ENCODE data around the gene FOXL3. TPM values are rescaled to one million over a fixed set of nuclear protein-coding genes. Genes with fewer than 3 reads are reported as not detected.
"Not testable (repeated sequence)": the region's sequence is repeated elsewhere in the genome, so short reads cannot be mapped to it uniquely, and the experiment has no call there.

The FOXL3 gene
- total RNA-seq, 1 experiment from 2014 or later, result not detected

DNA sequence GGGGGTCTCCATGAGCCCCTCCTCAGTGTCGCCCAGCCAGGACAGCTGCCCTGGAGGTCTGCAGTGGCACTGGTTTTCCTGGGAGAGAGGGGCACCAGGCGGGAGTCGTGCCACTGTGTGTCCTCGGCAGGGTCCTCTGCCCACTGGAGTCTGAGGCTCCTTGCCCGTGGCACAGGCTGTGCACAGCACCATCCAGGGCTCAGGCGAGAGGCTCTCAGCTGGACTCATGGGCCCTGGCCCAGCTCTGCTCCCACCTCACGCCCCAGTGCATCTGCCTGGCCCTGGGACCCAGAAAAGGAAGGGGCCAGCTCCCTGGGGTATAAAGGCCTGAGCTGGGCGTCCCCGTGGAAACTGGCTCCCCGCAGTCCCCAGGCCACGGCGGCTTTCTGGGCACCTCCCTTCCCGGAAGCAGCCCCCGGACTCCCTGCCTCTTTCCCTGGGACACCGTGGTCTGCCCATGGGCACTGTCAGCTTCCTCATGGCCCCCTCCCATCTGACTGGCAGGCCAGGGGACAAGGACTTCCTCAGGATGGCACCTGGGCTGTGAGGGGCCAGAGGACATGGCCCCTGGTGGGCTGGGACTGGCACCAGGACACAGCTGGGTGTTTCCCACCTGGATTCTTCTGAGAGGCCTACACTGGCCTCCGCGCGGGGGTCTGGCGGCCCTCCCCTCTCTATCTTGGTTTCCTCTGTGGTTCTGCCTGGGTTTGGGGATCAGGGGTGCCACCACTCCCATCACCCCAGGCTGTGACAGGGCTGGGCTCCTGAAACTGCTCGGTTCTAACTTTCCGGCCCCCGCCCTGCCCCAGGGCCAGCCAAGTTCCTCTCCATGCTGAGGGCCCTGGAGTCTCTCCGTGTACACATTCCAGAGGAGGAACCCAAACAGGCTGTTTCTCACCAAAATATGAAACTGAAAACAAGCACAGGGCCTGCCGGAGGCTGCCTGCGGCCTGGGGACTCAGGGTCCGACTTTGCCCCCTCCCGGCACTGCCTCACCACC is 5.5 kb downstream of the FOXL3 start:
- DNase-seq (ENCODE audit: low spot score), result no peak
- no peaks in the 10 kb centered on the region for H3K4me1 ChIP-seq (ENCODE audit: insufficient read depth, low read length, poor library complexity, severe bottlenecking)
- no TSS peak for BruUV-seq (replicated peaks)
- POLR2A ChIA-PET (ENCODE audit: low non-redundant PET), result no interaction called here
- TF ChIP-seq CTCF (conservative IDR thresholded peaks at IDR 0.05; ENCODE audit: low read depth, low read length), result no peak
- no peak for TF ChIP-seq EZH2 (IDR thresholded peaks at IDR 0.05; ENCODE audit: borderline replicate concordance, low read depth, low read length, poor library complexity, severe bottlenecking)
- H3K27me3 ChIP-seq (replicated peaks; ENCODE audit: insufficient read depth, low read depth, low read length, poor library complexity), result peaks cover 46% of the 10 kb centered on the region
- no peak overlapping the region for H3K4me3 ChIP-seq (ENCODE audit: low read depth, low read length, poor library complexity, severe bottlenecking)
- CTCF ChIA-PET, result no interaction called here
- H3K27ac ChIP-seq (ENCODE audit: low read depth, low read length, poor library complexity, severe bottlenecking), result no peak overlapping the region
- H3K36me3 ChIP-seq (ENCODE audit: insufficient read depth, low read length, poor library complexity, severe bottlenecking), result no peaks in the 10 kb centered on the region
- intact Hi-C loops (cut with micrococcal nuclease; ENCODE audit: unreplicated experiment), result no loop called here
- H3K9me3 ChIP-seq (ENCODE audit: low read depth, low read length, poor library complexity, severe bottlenecking), result no peaks in the 10 kb centered on the region

- POLR2A ChIA-PET (ENCODE audit: low non-redundant PET), result no interaction called here
- Histone ChIP-seq H3K9me3 (ENCODE audit: low read depth, low read length, poor library complexity, severe bottlenecking) (no peaks in the 10 kb centered on the region), H3K4me3 (ENCODE audit: low read depth, low read length, poor library complexity, severe bottlenecking) (no peak overlapping the region), H3K27me3 (replicated peaks; ENCODE audit: insufficient read depth, low read depth, low read length, poor library complexity) (peaks cover 36% of the 10 kb centered on the region), H3K27ac (ENCODE audit: low read depth, low read length, poor library complexity, severe bottlenecking) (no peak overlapping the region), H3K4me1 (ENCODE audit: insufficient read depth, low read length, poor library complexity, severe bottlenecking) (no peaks in the 10 kb centered on the region), H3K36me3 (ENCODE audit: insufficient read depth, low read length, poor library complexity, severe bottlenecking) (no peaks in the 10 kb centered on the region)
- BruUV-seq (replicated peaks), result no TSS peak
- no peak for TF ChIP-seq EZH2 (IDR thresholded peaks at IDR 0.05; ENCODE audit: borderline replicate concordance, low read depth, low read length, poor library complexity, severe bottlenecking)
- TF ChIP-seq CTCF (conservative IDR thresholded peaks at IDR 0.05; ENCODE audit: low read depth, low read length), result no peak
- intact Hi-C loops (cut with micrococcal nuclease; ENCODE audit: unreplicated experiment), result no loop called here
- no peak for DNase-seq (ENCODE audit: low spot score)
- CTCF ChIA-PET, result no interaction called here
Observed at GRCh38 chr7:296373-296945, 6.5 kb downstream of the FOXL3 start.

GRCh38 chr7:297141-297540 is 7.2 kb downstream of the FOXL3 start:
- CTCF ChIA-PET; H3K9me3 ChIP-seq (ENCODE audit: low read depth, low read length, poor library complexity, severe bottlenecking); BruUV-seq (replicated peaks); H3K36me3 ChIP-seq (ENCODE audit: insufficient read depth, low read length, poor library complexity, severe bottlenecking); intact Hi-C loops (cut with micrococcal nuclease; ENCODE audit: unreplicated experiment); H3K27ac ChIP-seq (ENCODE audit: low read depth, low read length, poor library complexity, severe bottlenecking); H3K4me1 ChIP-seq (ENCODE audit: insufficient read depth, low read length, poor library complexity, severe bottlenecking); DNase-seq (ENCODE audit: low spot score); POLR2A ChIA-PET (ENCODE audit: low non-redundant PET); H3K4me3 ChIP-seq (ENCODE audit: low read depth, low read length, poor library complexity, severe bottlenecking): not testable (repeated sequence)
- H3K27me3 ChIP-seq (replicated peaks; ENCODE audit: insufficient read depth, low read depth, low read length, poor library complexity), result peaks cover 29% of the 10 kb centered on the region

Data from A673 (cell line).